HTERT RPE-1 (cell line): ENCODE results near the gene PUS10.

Source experiments
- in situ Hi-C: fragments of 300-500 bp; cut with MboI; formaldehyde crosslinking; loops from 4 replicates; pipeline ENCODE4 v1.14.3; 2020; ENCODE audit warnings: low sequenced_read_pairs

The PUS10 gene

DNA sequence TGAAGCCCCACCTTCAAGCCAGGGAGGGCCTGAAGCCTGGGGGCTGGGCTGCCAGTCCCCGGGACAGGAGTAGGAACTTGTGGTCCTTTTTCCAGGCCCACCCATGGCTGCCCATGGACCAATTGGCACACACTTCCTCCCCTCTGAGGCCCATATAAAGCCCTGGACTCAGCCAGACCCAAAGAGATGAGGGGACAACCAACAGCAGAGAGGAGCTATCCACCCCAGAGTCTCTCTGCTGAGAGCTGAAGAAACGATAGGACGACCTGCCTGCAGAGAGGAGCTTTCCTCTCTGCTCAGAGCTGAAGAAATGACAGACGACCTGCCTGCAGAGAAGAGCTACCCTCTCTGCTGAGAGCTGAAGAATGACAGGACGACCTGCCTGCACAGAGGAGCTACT is 44.4 kb downstream of the PUS10 start:
- in situ Hi-C loops, result no loop called here

DNA sequence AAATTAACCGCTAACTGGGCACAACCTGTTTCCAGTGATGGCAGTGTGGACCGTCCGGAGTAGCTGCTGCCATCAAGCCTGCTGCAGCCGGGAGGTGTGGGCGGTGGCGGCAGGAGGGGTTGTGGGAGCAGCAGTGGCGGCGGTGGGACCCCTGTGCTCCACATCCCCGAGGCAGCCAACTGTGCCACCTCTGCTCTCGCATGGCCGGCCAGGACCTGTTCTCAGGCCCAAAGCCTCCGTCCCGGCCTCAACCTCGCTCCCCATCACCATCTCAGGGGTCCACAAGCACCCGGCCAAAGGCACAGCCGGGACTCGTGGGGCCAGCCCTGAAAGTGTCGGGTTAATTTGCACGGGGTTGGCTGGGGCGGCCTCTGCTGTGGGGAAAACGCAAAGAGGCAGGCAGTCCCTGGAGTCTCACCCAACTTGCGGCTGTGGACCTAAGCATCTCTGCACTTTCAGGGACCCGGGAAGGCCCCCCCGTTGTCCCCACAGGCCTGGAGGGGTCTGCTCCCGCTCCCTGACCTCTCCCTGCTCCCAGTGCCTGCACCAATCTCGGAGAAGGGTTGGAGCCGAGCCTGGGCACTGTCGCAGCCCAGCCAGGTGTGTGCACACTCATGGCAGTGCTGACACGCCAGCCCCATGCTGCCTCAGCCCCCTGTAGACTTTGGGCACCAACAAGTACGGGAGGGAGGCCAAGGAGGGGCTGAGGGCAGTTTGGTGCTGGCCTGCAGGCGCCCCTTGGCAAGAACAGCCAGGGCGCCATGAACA is 45.0 kb downstream of the PUS10 start:
- in situ Hi-C loops, result no loop called here

DNA sequence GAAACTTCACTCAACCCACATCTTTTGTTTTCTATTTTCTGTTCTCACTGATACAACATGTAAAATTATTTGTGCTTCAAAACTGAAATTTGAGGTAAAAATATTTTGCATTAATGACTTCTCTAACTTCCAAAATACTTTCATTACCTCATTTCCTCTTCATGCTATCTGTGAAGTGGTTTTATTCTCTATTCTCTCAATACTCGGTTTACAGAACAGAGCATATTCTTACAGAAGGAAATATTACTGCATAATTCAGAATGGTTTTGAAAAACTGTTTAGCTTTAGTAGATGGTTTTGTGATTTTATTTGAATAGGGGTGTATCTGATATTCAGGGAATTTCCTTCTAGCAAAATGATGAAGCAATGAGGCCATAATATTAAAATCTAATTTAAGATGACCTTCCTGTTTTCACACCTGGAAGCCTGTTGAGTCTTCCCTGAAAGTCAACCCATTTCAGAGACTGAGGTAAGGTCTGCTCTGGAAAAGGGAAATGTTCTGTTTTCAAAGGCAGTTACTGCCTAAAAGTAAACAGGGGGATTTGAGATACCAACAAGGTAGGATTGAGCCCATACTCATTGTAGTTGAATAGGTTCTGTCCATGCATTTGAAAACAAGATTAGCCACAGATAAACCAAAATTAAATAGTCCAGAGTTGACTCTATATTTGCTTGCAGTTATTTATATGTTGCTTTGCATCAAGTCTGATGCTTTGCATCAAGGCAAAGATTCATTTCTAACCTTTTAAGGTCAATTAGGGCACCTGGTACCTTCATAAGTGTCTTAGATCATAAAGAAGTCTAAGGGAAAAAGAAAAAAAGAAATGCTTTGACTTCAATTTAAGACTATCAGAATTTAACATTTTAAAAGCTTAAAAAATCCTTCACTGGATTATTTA is 51.3 kb downstream of the PUS10 start:
- in situ Hi-C loops, result no loop called here

DNA sequence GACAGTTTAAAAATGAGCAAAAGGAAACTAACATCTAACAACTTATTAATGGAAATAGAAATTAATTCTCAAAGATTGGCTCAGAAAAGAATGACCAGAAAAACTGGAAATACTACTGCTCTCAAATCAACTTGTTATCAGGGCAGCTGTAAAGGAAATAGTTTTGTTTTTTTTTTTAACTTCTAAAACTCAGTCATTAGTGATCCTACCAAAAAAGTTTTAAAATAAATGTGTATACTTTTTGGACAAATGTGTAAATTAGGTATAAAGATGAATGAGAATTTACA is 52.6 kb downstream of the PUS10 start:
- in situ Hi-C loops, result no loop called here

DNA sequence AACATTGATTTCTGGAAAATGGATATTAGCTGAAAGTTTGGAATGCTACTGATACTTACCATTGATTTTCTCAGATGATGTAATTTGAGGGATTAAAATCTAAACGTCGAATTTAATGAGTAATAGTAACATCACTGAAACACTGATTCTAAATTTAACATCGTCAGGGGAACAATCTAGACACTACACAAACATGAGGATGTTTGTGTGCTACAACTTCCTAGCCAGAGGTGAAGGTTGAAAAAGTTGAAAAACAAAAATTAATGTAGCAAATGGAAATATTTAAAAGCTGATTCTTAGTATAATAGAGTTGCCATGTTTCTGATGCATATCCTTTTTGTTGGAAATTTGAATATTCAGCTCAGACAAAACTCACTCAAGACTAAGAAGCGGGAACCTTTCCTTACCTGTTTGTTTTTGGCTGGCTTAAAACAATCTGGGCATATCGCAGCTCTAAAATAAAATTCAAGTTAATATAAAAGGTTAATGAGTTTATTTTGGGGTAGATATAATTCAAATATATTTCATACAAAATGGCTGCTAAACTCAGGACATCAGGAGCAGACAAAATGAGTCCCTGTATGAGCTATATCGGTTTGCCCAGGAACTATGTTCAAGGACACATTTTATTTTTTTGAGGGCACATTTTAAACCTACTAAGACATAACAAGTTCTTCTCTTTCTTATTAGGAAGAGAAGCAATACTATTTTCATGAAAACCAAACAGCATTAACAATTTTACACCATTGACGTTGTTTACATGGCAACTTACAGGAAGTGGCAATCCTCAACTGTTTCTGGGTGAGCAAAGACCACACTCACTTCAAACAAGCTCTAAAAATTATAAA is 53.2 kb downstream of the PUS10 start:
- in situ Hi-C loops, result no loop called here

DNA sequence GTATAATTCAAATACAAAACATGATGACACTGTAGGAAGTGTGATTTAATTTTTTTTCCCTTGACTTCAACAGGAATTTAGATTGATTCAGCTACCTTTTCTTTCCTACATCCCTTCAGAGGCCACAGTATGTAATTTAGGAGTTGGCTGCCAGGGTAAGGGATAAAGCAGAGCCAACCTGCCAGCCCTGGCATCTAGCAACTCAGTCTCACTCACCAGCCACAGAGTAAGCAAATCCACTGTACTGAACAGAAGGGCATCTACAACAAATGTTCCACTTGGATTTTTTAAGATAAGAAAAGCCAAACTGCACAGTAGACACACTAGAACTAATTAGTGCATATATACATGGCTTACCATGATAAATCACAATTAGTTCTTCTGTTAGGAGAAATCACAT is 54.9 kb downstream of the PUS10 start:
- in situ Hi-C loops, result no loop called here

DNA sequence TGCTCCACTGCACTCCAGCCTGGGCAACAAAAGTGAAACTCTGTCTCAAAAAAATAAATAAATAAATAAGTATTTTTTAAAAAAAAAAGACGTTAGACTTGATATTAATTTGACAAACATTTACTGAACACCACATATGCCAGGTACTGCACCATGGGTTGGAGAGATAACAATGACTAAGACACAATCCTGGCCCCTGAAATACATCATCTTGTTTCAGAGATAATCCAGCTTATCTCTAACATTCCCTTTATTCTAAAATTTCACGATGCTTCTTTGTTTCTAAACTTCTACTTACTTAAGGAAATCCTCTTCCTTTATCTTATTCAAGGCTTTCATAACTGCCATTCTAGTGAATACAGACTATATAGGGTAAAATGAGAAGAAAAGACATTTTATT is 55.5 kb downstream of the PUS10 start:
- in situ Hi-C loops, result no loop called here

DNA sequence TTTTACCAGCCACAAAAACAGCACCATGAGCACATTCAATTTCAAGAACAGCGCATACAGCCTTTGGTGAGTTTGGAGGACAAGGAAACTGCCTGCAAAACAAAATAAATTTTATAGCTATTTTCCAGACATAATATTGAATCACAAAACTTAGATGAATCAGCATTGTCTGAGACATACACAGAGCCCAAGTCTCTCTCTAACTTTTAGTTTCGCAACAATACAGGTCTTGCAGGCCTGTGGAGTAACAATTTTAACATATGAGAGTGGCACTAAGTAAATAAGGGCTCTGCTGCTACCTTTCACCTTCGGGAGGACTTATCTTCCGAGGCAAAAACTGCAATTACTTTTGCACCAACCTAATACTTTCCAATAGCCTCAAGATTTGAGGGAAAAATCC is 56.6 kb downstream of the PUS10 start:
- in situ Hi-C loops, result no loop called here

DNA sequence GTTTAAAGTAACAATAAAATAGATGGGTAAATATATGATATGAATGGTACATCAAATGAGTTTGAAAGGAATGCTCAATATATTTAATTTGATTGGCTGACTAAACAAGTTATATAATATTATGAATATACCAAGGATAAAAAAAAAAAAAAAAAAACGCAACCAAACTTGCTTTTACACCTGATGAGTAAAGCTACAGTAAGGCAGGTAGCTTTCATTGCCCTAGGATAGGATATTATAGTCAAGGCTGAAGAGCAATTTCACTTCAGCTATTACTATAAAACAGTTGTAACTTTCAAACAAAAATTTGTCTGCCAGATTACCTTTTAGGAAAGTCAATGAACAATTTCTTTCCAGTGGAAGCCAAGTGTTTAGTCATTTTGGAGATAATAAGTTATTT is 57.3 kb downstream of the PUS10 start:
- in situ Hi-C loops, result no loop called here

DNA sequence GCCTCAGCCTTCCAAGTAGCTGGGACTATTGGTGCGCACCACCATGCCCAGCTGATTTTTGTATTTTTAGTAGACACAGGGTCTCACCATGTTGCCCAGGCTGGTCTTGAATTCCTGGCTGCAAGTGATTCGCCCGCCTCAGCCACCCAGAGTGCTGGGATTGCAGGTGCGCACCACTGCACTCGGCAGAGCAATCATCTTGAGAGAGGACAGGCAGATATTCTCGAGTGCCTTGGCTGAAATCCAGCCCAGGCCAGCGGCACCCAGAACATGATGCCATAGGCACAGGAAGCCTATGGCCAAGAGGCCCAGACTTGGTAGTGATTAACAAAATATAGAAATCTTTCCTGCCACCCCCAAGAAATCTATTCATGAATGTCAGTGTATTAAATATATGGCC is 58.6 kb downstream of the PUS10 start:
- in situ Hi-C loops, result no loop called here

DNA sequence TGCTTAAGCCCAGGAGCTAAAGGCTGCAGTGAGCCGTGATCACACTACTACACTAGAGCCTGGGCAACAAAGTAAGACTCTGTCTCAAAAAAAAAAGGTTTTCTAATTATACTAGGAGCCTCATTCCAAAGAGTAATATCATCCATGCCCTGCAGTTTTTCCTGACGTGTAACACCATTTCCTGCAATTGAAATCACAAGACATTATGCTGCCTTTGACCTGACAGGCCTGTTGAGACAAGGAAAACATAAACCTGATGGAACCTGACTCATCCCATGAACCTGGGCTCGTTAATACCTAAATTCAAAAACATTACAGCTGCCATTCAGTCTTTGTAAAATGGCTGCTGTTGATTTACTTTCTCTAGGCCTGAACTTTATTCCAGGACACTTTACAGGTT is 59.3 kb downstream of the PUS10 start:
- in situ Hi-C loops, result no loop called here

DNA sequence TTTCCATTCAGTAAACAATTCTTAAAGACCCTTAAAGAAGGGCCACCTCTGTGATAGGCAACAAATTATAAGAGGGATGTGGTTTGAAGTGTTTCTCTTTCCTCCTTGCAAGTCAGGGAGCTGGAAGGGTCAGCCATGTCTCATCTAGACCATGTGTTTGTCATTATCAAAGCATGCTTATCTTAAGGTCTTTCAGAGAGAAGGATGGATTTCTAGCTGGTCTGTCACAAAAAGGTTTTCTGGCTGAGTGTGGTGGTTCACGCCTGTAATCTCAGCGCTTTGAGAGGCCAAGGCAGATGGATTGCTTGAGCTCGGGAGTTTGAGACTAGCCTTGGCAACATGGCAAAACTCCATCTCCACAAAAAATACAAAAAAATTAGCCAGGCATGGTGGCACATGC is 59.7 kb downstream of the PUS10 start:
- in situ Hi-C loops, result no loop called here

DNA sequence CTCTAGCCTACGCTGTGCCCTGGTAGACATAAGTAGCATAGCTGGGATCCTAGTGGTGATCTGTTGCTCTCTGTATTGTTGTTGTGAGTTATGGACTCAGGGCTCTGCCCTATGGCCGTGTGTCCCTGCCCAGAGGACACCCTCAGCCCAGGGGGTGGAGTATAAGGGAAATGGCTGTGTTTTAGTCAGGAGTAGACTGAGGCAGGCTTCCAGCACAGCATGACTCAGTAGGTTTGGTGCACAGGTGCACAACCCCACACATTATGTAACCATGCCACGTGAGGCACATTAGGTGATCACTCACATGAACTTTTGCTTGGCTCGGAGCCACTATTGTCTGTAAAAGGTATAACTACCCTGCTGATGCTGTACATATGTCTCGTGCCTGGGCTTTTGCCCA is 60.4 kb downstream of the PUS10 start:
- in situ Hi-C loops, result no loop called here

DNA sequence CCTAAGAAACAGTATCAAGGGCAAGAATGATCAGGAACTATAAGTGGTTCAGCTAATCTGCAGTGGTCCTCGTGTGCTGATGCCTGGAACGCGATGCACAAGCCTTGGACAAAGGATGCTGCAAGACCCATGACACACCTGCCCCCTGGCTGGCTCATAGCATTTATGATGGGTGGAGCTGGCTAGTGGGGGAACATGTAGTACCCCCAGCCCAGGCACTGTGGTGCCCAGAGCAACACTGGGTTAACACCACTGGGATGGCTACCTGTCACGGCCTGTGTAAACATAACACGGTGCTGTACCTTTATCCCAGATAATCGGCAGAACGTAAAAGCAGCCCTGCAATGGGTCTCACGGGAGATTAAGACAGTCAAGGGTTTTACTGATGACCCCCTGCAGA is 60.8 kb downstream of the PUS10 start:
- in situ Hi-C loops, result no loop called here

DNA sequence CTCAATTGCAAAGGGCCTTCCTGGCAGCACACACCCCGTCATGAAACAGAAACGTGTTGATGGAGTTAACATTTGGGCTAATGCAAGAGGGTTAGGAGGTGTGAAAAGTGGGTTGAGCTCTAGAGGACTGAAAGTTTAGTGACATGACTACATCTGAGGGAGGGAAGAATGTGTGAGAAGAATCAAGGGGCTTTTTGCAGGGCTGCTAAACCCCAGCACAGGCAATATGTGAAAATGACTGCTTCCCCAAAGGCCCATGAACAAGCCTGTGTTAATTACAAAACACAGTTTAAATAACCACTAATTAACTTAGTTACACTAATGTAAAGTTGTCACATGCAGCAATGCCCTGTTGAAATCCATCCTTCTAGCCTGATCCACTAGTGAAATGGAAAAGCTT is 63.9 kb downstream of the PUS10 start:
- in situ Hi-C loops, result no loop called here

DNA sequence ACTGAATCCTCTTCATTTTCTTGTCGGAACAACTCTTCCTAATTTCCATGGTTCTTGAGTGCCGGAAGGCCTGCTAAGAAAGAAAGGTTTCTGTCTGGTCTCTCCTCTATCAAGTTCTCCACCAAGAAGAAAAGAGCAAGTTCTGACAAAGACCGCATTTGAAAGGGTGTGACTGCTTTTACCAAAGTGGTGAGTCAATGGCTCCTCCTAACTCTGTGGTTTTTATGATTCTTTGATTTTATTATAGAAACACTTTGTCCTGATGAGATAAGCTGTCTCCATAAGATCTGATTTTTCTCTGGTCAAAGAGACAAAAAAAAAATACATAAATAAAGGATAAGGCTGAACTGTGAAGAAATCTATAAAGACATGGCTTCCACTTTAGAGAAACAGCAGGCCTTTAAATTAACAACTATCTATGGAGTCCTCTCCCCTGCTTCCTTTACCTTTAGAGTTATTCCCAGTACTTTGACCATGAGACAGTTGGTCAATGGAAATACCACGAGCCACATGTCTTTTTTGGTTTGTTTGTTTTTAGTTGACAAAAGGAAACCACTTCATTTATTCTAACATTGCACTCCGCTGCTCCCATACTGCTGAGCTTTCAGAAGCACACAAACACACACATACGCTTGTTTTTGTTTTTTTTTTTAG is 69.0 kb downstream of the PUS10 start:
- in situ Hi-C loops, result no loop called here

DNA sequence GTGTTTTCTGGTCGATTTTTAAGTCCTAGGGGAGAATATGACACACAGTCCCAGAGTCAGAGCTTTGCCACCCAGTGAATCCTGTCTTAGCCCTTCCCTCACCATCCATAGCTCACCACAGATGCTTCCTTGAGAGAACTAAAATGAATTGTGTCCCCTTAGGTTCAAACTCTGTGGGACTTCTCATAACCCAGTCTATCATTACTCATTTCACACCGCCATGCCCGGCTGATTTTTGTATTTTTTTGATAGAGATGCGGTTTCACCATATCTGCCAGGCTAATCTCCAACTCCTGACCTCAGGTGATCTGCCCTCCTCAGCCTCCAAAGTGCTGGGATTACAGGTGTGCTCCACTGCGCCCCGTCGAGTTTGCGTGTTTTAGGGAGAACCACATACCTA is 69.9 kb downstream of the PUS10 start:
- in situ Hi-C loops, result no loop called here

DNA sequence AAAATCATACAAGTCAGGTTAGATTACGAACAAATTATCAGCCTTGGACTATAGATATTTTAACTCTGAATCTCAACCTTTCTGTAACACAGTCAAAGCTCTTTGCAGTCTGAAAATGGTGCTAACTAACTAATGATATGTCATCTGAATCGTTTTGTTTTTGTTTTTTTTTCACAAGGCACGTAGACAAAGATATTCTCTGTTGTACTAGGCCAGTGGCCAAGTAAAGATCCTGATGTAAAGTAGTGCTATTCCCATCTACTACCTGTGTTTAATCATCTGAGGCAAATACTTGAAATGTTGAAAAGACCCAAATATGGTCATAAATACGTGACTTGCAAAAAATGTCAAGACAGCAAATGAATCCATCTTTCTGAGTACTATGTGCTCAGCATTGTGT is 71.0 kb downstream of the PUS10 start:
- in situ Hi-C loops, result no loop called here

DNA sequence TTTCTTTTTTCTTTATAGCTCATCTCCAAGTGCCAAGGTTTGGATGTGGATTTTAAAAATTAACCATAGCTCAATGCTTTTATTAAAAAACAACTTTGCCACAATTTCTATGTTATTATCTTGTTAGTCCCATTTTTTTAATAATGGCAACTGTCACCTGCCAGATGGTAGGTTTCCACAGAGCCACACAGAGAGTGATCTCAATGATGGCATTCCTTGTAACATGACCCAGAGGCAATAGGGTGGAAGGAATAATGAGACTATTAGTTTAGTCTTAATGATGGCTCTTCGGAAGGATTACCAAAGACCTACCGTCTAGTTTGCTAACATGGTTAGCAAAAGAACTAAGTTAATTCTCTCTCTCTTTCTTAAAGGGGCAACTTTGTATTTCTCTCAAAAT is 72.7 kb downstream of the PUS10 start:
- in situ Hi-C loops, result no loop called here

DNA sequence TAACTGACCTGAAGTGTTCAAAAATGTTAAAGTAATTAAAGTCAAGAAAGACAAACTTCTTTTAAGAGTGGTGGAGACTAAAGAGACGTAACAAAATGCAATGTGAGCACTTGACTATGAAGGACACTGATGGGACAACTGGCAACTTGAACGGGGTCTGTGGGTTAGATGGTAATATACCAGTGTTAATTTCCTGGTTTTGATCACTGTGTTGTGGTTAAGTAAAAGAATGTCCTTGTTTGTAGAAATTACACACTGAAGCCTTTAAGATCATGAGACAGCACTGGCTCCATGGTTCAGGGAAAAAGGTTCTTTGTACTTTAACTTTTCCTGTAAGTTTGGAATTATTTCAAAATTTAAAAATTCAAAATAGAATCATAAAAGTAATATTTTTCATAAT is 78.4 kb downstream of the PUS10 start:
- in situ Hi-C loops, result no loop called here

DNA sequence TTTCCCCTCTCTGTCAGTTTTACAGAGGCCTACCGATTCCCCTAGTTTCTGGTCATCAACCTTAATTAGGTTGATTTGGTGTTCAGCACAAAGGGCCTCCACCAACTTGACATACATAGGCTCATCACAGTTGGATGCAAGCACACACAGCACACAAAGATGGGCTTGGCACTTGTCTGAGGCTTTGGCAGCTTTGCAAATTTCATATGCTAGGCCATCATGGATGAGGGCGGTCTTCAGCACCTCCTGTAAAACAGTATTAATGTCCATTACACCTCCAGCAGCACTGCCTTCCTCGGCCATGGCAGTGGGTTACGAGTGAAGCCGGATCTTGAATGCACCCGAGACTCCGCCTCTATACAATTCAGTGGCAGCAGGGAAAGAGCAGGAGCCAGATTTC is 79.8 kb downstream of the PUS10 start:
- in situ Hi-C loops, result no loop called here
